ENCODE data around the gene MCCD1. TPM values are rescaled to one million over a fixed set of nuclear protein-coding genes. Genes with fewer than 3 reads are reported as not detected.

MCCD1 gene
- total and polyA plus RNA-seq, 2 of the 13 experiments (the other 11 are each of a cell fraction or from before 2014, with no cell fraction given) = 0.15 TPM; not detected in 1

GRCh38 chr6:31497531-31498476 lies 31.0 kb upstream of the MCCD1 start, which contains the start of gene MICB (continued):
- TF ChIP-seq GZF1 (CRISPR knock-in tag; IDR thresholded peaks at IDR 0.05) (no peak), SCMH1 (CRISPR knock-in tag; IDR thresholded peaks at IDR 0.05; ENCODE audit: borderline replicate concordance) (no peak), ZSCAN30 (CRISPR knock-in tag; IDR thresholded peaks at IDR 0.05) (0 out of 2 replicates have a peak, but pooled peaks have one; percentile 27), IKZF1 (IDR thresholded peaks at IDR 0.05) (no peak), RXRA (CRISPR knock-in tag; IDR thresholded peaks at IDR 0.05) (peak; percentile 1; the same call in 1 of the 2 replicates), SMC3 (IDR thresholded peaks at IDR 0.05; ENCODE audit: low read length) (no peak), MEIS2 (CRISPR knock-in tag; IDR thresholded peaks at IDR 0.05) (peak; percentile 45; the same call in 1 of the 2 replicates), CBFB (CRISPR knock-in tag; IDR thresholded peaks at IDR 0.05) (no peak), ZBTB49 (CRISPR knock-in tag; IDR thresholded peaks at IDR 0.05; ENCODE audit: borderline replicate concordance) (no peak), TBP (CRISPR knock-in tag; IDR thresholded peaks at IDR 0.05) (no peak), ZNF503 (CRISPR knock-in tag; IDR thresholded peaks at IDR 0.05) (peak; percentile 32; the same call in 1 of the 2 replicates), TEAD2 (CRISPR knock-in tag; IDR thresholded peaks at IDR 0.05) (no peak), POLR2AphosphoS5 (IDR thresholded peaks at IDR 0.05; ENCODE audit: low read depth, low read length) (peak; percentile 55), FOXJ3 (CRISPR knock-in tag; IDR thresholded peaks at IDR 0.05; ENCODE audit: borderline replicate concordance) (no peak), SETDB1 (CRISPR knock-in tag; IDR thresholded peaks at IDR 0.05; ENCODE audit: borderline replicate concordance) (no peak), KMT2A (CRISPR knock-in tag; IDR thresholded peaks at IDR 0.05) (peak; percentile 28; the same call in 1 of the 2 replicates), TP53 (CRISPR knock-in tag; conservative IDR thresholded peaks at IDR 0.05) (no peak), ZNF550 (CRISPR knock-in tag; IDR thresholded peaks at IDR 0.05; ENCODE audit: borderline replicate concordance) (no peak; the same call in 1 of the 2 replicates), NAIF1 (CRISPR knock-in tag; IDR thresholded peaks at IDR 0.05; ENCODE audit: borderline replicate concordance) (peak; percentile 32; the same call in 1 of the 2 replicates)
- TF ChIP-seq, protein P1, sequence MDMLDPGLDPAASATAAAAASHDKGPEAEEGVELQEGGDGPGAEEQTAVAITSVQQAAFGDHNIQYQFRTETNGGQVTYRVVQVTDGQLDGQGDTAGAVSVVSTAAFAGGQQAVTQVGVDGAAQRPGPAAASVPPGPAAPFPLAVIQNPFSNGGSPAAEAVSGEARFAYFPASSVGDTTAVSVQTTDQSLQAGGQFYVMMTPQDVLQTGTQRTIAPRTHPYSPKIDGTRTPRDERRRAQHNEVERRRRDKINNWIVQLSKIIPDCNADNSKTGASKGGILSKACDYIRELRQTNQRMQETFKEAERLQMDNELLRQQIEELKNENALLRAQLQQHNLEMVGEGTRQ (IDR thresholded peaks at IDR 0.05; ENCODE audit: low read depth, low read length) = no peak
- TF ChIP-seq, protein P1 (CRISPR knock-in tag; IDR thresholded peaks at IDR 0.05; ENCODE audit: borderline replicate concordance) = 0 out of 2 replicates have a peak, but pooled peaks have one; percentile 25
- TF ChIP-seq, protein P2, sequence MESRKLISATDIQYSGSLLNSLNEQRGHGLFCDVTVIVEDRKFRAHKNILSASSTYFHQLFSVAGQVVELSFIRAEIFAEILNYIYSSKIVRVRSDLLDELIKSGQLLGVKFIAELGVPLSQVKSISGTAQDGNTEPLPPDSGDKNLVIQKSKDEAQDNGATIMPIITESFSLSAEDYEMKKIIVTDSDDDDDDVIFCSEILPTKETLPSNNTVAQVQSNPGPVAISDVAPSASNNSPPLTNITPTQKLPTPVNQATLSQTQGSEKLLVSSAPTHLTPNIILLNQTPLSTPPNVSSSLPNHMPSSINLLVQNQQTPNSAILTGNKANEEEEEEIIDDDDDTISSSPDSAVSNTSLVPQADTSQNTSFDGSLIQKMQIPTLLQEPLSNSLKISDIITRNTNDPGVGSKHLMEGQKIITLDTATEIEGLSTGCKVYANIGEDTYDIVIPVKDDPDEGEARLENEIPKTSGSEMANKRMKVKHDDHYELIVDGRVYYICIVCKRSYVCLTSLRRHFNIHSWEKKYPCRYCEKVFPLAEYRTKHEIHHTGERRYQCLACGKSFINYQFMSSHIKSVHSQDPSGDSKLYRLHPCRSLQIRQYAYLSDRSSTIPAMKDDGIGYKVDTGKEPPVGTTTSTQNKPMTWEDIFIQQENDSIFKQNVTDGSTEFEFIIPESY (CRISPR knock-in tag; IDR thresholded peaks at IDR 0.05) = no peak

All from HepG2 (cell line).